Measurements from ENCODE around the gene HECW1. TPM values are rescaled to one million over a fixed set of nuclear protein-coding genes. Genes with fewer than 3 reads are reported as not detected.

Gene HECW1
- total and polyA plus RNA-seq, 4 donors: 0.05 TPM; not detected in 3

GRCh38 chr7:43395351-43395750, 282.9 kb downstream of the HECW1 start:
- Histone ChIP-seq H3K27ac (ENCODE audit: low read depth in 1 of 2, low read length in 2 of 2) (no peak overlapping the region), H3K4me3 (ENCODE audit: low read depth in 1 of 3, low read length in 3 of 3) (no peak overlapping the region), H3K36me3 (ENCODE audit: control insufficient read depth in 4 of 4, insufficient read depth in 3 of 4, low read depth in 1 of 4, low read length in 3 of 4) (no peaks in the 10 kb centered on the region), H3K27me3 (ENCODE audit: control insufficient read depth in 4 of 4, insufficient read depth in 4 of 4, low read length in 3 of 4) (no peaks in the 10 kb centered on the region), H3K9me3 (ENCODE audit: control insufficient read depth in 4 of 4, low read length in 3 of 4) (no peaks in the 10 kb centered on the region), H3K9ac (ENCODE audit: low read depth in 1 of 2, low read length in 2 of 2) (no peak overlapping the region), H3K4me1 (ENCODE audit: control insufficient read depth in 4 of 4, insufficient read depth in 4 of 4, low read length in 3 of 4) (no peaks in the 10 kb centered on the region)
- TF ChIP-seq FOXA2 (IDR thresholded peaks at IDR 0.05): no peak
- TF ChIP-seq EGR1 (IDR thresholded peaks at IDR 0.05; ENCODE audit: low read depth in 2 of 2): no peak
- TF ChIP-seq TAF1 (conservative IDR thresholded peaks at IDR 0.05): no peak
- no peak for TF ChIP-seq RAD21 (IDR thresholded peaks at IDR 0.05)
- no peak for TF ChIP-seq RXRA (IDR thresholded peaks at IDR 0.05)
- TF ChIP-seq CTCF (IDR thresholded peaks at IDR 0.05; ENCODE audit: low read depth, low read length, missing input control): no peak
- TF ChIP-seq GABPA (IDR thresholded peaks at IDR 0.05 in 1 of 2, conservative IDR thresholded peaks at IDR 0.05 in 1 of 2): no peak
- TF ChIP-seq SP1 (IDR thresholded peaks at IDR 0.05): no peak
- no peak for TF ChIP-seq JUND (IDR thresholded peaks at IDR 0.05)
- no peak for TF ChIP-seq FOXA1 (IDR thresholded peaks at IDR 0.05)
- TF ChIP-seq HNF4A (conservative IDR thresholded peaks at IDR 0.05): no peak
- TF ChIP-seq YY1 (IDR thresholded peaks at IDR 0.05): no peak
- DNase-seq (ENCODE audit: low spot score): no peak
- 42% methylated on average over 2 of the region's 2 CpGs for WGBS

DNA sequence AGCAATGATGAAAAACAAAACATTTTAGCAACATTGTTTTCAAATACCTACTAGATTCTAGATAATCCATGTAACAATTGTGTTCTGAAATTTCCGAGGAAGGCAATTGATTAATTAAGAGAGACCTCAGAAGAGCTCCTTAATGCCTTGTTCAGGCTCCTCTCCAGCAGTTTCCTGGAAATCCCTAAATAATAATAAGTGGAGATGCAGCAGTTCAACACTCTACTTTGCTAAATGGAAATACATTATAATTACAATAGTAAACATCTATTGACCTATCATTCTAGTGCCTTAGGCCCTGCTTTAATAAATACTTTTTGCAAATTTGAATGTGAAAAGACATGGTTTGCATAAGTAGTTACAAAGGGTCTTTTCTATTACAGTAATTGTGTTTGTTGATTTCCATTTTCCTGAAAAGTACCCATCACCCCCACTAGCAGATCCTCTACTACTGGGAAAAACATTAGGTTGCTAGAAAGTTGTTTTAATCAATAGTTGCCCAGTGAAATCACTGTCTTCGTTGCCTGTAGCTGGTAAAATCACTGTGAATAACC, 283.8 kb downstream of the HECW1 start:
- Histone ChIP-seq H3K9ac (ENCODE audit: low read depth in 1 of 2, low read length in 2 of 2) (no peak overlapping the region), H3K9me3 (ENCODE audit: control insufficient read depth in 4 of 4, low read length in 3 of 4) (peaks cover 0 to 2% (median 0%) of the 10 kb centered on the region in 4 donors), H3K4me3 (ENCODE audit: low read depth in 1 of 3, low read length in 3 of 3) (no peak overlapping the region), H3K27ac (ENCODE audit: low read depth in 1 of 2, low read length in 2 of 2) (no peak overlapping the region), H3K27me3 (ENCODE audit: control insufficient read depth in 4 of 4, insufficient read depth in 4 of 4, low read length in 3 of 4) (no peaks in the 10 kb centered on the region), H3K36me3 (ENCODE audit: control insufficient read depth in 4 of 4, insufficient read depth in 3 of 4, low read depth in 1 of 4, low read length in 3 of 4) (no peaks in the 10 kb centered on the region), H3K4me1 (ENCODE audit: control insufficient read depth in 4 of 4, insufficient read depth in 4 of 4, low read length in 3 of 4) (no peaks in the 10 kb centered on the region)
- no peak for DNase-seq (ENCODE audit: low spot score)
- 67% methylated on average over 2 of the region's 2 CpGs for WGBS
- TF ChIP-seq TAF1 (conservative IDR thresholded peaks at IDR 0.05): no peak
- TF ChIP-seq EGR1 (IDR thresholded peaks at IDR 0.05; ENCODE audit: low read depth in 2 of 2): no peak
- no peak for TF ChIP-seq RXRA (IDR thresholded peaks at IDR 0.05)
- TF ChIP-seq RAD21 (IDR thresholded peaks at IDR 0.05): no peak
- TF ChIP-seq FOXA1 (IDR thresholded peaks at IDR 0.05): no peak
- no peak for TF ChIP-seq YY1 (IDR thresholded peaks at IDR 0.05)
- TF ChIP-seq, protein P1, sequence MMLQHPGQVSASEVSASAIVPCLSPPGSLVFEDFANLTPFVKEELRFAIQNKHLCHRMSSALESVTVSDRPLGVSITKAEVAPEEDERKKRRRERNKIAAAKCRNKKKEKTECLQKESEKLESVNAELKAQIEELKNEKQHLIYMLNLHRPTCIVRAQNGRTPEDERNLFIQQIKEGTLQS (IDR thresholded peaks at IDR 0.05): no peak
- TF ChIP-seq, protein P2, sequence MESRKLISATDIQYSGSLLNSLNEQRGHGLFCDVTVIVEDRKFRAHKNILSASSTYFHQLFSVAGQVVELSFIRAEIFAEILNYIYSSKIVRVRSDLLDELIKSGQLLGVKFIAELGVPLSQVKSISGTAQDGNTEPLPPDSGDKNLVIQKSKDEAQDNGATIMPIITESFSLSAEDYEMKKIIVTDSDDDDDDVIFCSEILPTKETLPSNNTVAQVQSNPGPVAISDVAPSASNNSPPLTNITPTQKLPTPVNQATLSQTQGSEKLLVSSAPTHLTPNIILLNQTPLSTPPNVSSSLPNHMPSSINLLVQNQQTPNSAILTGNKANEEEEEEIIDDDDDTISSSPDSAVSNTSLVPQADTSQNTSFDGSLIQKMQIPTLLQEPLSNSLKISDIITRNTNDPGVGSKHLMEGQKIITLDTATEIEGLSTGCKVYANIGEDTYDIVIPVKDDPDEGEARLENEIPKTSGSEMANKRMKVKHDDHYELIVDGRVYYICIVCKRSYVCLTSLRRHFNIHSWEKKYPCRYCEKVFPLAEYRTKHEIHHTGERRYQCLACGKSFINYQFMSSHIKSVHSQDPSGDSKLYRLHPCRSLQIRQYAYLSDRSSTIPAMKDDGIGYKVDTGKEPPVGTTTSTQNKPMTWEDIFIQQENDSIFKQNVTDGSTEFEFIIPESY (IDR thresholded peaks at IDR 0.05): no peak
- no peak for TF ChIP-seq NR2F2 (IDR thresholded peaks at IDR 0.05)
- no peak for TF ChIP-seq HNF4G (IDR thresholded peaks at IDR 0.05)
- no peak for TF ChIP-seq CTCF (IDR thresholded peaks at IDR 0.05; ENCODE audit: low read depth, low read length, missing input control)
- TF ChIP-seq HNF4A (conservative IDR thresholded peaks at IDR 0.05): no peak
- TF ChIP-seq GABPA (IDR thresholded peaks at IDR 0.05 in 1 of 2, conservative IDR thresholded peaks at IDR 0.05 in 1 of 2): no peak
- no peak for TF ChIP-seq SP1 (IDR thresholded peaks at IDR 0.05)
- no peak for TF ChIP-seq MAX (IDR thresholded peaks at IDR 0.05)
- TF ChIP-seq, protein P3, sequence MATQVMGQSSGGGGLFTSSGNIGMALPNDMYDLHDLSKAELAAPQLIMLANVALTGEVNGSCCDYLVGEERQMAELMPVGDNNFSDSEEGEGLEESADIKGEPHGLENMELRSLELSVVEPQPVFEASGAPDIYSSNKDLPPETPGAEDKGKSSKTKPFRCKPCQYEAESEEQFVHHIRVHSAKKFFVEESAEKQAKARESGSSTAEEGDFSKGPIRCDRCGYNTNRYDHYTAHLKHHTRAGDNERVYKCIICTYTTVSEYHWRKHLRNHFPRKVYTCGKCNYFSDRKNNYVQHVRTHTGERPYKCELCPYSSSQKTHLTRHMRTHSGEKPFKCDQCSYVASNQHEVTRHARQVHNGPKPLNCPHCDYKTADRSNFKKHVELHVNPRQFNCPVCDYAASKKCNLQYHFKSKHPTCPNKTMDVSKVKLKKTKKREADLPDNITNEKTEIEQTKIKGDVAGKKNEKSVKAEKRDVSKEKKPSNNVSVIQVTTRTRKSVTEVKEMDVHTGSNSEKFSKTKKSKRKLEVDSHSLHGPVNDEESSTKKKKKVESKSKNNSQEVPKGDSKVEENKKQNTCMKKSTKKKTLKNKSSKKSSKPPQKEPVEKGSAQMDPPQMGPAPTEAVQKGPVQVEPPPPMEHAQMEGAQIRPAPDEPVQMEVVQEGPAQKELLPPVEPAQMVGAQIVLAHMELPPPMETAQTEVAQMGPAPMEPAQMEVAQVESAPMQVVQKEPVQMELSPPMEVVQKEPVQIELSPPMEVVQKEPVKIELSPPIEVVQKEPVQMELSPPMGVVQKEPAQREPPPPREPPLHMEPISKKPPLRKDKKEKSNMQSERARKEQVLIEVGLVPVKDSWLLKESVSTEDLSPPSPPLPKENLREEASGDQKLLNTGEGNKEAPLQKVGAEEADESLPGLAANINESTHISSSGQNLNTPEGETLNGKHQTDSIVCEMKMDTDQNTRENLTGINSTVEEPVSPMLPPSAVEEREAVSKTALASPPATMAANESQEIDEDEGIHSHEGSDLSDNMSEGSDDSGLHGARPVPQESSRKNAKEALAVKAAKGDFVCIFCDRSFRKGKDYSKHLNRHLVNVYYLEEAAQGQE (IDR thresholded peaks at IDR 0.05): no peak
- TF ChIP-seq FOXA2 (IDR thresholded peaks at IDR 0.05): no peak
